HG02759 (cell line): ENCODE results near the gene PEX12.
"Not testable (repeated sequence)": the region's sequence is repeated elsewhere in the genome, so short reads cannot be mapped to it uniquely, and the experiment has no call there.

Experiments
- ATAC-seq: cut with Tn5 transposase; IDR thresholded peaks from one replicate; pipeline ENCODE4 v1.9.1; 2021; ENCODE audit warnings: mild to moderate bottlenecking, moderate library complexity; ENCODE audit not compliant: unreplicated experiment

The PEX12 gene

DNA sequence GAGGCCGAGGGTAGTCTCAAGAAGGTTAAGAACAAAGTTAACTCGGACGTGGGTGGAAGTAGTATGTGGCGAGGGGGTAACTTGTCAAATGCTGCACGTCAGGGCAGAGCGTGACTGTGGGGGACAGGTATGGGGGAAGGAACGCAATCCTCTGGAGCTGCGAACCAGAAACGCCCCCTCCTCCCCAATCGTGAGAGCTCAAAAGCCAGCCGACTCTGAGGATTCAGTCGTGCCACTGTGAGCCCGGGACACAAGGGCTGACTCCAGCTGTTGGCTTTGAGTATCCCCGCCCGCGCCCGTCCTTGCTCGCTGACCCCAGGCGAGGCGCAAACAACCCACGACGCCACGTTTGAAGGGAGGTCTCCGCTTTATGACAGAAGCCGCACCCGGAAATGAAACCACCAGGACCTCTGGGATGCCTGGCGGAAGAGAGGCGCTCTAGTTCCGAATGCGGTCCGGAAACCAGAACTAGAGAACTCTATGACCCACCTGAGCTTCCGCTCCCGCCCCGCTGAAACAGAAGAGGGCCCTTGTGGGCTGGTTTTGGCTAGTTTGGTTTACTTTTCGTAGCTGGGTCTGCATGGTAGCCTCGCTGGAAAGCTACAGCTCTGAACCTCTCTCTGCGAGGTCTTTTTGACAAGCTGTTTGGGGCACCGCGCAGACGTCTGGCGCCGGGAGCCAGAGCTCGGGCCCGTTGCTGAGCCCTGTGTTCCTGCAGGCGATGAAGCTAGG, at the start of gene PEX12:
Gene PEX12 (minus strand): TSS at position 375 of the 732 bp plus-strand sequence. CDS start 550 bp downstream, outside the sequence.
- peak; percentile 96 for ATAC-seq

DNA sequence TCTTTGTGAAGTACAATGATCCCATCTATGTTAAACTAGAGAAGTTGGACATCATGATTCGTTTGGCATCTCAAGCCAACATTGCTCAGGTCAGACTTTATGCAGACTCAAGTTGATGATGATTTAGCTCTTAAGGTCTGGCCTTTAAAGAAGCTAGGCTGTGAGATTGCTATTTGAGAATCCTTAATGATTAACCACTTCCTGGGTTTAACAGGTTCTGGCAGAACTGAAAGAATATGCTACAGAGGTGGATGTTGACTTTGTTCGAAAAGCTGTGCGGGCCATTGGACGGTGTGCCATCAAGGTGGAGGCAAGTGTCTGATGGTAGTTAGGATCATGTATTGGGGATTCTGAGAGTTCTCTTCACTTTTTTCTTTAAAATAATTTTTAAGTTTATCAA, 49.0 kb upstream of the PEX12 start:
- no peak for ATAC-seq

DNA sequence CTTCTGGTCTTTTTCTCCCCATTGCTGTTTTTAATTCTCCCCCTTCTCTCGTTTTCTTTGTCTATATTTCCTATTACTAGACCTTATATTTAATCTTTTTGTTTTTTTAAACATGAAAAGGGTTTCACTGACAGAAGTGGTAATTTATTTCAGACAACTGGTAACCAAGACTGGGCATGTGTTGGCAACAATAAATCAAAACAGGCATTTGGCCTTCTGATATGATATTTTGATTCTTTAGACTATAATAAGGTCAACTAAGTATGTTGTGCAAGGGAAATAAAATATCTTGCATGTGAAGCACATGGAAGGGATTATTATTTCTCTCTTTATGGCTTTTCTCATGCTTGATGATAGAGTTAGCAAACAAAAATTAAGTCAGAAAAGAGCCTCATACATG, 43.4 kb upstream of the PEX12 start:
- ATAC-seq = no peak

DNA sequence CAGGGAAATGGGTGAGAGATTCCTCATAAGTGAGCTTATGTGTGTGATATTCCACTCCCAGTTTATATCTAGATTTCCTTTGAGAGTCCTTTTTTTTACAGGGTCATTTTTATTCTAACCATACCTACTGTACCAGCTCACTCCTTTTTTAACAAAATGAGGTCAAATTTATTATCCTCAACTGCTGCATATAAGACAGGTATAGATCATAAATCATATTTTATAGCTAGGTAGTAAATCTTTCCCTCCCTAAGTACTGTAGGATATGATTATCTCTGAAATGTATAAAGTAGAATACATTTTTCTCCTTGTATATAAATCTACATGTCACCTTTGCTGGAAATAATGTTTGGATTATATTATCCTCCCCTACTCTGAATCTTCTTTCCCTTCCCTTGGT, 40.3 kb upstream of the PEX12 start:
- ATAC-seq = no peak

DNA sequence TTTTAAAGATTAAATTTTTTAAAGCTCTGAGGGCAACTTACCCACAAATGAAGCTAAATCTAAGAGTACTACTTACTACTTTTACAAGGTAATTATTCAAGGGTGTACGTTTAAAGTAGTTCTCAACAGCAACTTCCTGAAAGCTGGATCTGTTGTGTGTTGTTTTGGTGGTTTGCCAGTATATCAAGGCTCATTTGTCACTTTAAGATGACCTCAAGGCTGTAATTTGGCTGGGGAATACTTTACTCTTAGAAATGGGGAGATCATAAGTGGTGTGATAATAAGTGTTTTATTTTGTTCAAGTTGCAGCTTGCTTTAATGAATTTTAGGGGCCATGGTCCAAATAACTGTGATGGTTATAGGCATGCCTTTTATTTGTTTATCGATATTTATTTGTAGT, 39.1 kb upstream of the PEX12 start:
- no peak for ATAC-seq

DNA sequence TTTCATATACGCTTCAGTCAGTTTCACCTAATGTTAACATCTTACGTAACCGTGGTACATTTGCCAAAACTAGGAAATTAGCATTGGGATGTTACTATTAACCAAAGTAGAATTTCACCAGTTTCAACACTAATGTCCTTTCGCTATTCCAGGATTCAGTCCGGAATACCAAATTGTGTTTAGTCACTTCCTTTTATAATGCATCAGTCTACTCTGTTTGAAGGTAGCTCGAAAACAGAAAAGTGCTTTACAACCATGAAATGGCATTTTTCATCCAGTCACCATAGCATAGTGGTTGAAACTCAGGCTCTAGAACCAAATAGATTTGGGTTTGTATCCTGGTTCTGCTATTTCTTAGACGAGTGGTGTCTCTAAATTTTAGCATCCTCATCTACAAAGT, 38.2 kb upstream of the PEX12 start:
- ATAC-seq = no peak

DNA sequence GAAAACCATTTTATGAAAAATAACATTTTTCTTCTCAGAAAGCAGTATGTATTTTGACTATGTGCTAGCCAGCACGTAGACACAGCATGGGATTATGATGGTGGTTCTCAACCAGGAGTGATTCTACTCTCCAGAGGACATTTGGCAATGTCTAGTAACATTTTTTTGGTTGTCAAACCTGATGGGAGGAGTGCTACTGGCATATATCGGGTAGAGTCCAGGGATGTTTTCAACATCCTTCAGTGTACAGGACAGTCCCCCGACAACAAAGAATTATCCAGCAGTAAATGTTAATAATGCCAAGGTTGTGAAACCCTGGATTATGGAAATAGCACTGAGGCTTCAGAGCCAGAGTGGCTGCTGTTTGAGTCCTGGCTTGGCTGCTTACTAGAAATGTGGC, 36.4 kb upstream of the PEX12 start:
- no peak for ATAC-seq

DNA sequence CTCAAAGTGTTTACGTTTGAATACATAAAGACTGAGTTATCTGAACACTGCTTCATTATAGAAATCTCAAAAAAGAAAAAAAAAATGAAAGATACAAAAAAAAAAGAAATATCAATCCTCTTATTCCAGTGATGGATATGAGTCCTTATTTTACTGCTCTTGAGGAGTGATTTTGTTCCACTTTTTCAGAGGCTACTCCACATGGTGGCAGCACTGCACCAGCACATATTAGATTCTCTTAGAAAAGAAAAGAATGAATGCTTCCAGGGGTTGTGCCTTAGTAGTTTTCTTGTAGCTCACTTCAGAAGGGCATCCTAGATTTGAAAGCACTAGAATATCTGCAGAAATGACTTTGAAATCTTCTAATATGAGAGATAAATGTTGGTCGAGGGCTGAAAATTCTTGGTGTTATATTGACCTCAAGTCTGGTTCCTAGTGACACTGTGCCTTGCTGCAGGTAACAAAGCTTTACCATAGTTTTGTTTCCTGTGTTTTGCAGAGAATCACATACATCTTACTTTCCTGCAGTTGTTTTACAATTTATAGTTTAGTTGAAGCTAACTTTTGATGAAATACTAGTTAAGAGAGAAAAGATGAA, 34.7 kb upstream of the PEX12 start:
- no peak for ATAC-seq

DNA sequence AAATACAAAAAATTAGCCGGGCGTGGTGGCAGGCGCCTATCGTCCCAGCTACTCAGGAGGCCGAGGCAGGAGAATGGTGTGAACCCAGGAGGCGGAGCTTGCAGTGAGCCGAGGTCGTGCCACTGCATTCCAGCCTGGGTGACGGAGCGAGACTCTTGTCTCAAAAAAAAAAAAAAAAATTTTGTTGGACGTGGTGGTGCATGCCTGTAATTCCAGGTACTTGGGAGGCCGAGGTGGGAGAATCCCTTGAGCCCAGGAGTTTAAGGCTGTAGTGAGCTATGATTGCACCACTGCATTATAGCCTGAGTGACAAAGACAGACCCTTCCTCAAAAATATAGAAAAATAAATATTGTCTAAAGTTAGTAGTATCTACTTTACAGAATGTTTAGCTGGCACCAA, 32.4 kb upstream of the PEX12 start:
- ATAC-seq = not testable (repeated sequence)

DNA sequence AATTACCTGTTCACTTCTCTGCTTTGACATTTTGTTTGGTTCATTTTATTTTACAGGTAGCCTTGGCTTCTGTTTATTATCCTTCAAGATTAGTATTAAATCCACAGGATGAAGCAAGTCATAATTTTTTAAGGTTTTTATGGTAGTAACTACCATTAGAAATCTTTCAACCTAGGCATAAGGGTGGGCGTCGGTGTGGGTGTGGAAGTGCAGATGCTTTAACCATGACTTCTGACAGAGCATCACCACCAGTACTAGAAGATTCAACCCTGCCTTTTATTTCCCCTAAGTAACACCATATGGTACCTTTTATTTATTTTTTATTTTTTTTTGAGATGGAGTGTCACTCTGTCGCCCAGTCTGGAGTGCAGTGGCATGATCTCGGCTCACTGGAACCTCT, 31.5 kb upstream of the PEX12 start:
- no peak for ATAC-seq

DNA sequence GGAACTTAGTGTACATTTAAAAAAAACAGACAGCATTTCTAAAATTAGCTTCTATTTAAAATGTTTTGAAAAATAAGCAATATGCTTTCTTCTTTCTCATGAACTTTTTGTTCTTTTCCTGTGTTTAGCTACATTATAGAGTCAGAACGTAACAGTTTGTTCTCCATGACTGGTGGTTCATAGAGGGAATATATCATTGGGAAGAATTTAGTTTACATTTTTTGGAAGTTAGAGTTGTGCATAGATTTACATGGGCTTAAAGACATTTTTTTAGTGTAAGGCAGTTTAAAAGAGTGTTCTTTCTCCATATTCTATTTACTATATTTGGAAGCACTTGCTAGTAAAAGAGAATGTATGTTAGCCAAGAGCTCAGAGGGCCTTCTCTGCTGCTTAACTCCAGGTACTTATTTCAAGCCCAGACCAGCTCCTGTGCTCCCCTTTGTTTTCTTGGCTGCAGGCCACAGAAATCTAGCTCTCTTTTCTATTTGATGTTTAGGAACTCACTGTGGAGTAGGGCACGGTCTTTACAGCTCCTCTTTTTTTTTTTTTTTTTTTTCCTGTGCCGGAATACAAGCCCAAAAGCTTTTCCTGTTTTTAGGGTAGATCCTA, 29.0 kb upstream of the PEX12 start:
- no peak for ATAC-seq

DNA sequence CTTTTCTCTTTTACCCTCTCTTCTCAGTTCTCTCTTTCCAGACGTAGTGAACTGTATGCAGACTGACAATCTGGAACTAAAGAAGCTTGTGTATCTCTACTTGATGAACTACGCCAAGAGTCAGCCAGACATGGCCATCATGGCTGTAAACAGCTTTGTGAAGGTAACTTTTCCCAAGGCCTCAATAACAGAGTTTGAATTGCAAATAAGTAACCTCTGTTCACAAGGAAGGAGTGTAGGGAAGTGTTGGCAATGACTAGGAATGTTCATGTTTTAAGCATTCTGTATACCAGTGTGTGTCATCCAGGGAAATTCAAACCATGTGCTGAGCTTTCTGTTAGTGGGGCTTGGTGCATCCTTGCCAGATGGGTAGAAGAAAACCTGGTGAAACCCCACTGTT, 27.3 kb upstream of the PEX12 start:
- ATAC-seq = no peak

DNA sequence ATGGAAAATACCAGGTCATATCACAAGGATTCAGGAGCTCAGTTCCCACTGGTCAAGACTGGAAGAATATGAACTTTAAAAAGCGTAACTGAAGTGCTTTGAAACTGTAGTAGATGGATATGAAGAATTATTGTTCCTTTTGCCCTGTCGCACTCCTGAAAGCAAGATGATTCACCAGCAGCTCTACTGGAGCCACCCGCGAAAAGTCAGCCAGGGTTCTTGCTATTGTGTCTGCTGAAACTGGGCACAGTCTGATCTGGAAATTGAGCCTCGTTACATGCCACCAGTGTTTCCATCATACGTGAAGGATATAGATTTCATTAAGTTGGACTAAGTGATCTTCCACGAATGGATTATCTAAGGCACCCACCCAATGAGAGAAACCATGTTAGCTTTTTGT, 25.3 kb upstream of the PEX12 start:
- no peak for ATAC-seq

DNA sequence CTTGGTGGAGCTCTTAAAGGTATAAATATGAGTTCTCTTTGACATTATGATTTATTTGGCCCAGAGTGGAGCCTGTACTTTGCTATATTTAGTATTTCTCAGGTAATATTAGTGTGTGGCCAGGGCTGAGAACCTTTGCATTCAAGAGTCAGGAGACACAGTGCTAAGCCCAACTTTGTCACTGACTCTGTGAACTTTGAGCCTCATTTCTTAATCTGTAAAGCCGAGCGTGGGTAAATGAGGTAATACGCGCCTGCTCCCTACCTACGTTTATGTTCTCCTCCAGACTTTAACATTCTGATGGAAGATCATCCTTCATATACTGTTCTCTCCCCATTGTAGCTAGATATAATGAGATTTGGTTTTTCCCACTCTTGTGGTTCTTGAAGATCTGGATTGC, 19.2 kb upstream of the PEX12 start:
- ATAC-seq = no peak

DNA sequence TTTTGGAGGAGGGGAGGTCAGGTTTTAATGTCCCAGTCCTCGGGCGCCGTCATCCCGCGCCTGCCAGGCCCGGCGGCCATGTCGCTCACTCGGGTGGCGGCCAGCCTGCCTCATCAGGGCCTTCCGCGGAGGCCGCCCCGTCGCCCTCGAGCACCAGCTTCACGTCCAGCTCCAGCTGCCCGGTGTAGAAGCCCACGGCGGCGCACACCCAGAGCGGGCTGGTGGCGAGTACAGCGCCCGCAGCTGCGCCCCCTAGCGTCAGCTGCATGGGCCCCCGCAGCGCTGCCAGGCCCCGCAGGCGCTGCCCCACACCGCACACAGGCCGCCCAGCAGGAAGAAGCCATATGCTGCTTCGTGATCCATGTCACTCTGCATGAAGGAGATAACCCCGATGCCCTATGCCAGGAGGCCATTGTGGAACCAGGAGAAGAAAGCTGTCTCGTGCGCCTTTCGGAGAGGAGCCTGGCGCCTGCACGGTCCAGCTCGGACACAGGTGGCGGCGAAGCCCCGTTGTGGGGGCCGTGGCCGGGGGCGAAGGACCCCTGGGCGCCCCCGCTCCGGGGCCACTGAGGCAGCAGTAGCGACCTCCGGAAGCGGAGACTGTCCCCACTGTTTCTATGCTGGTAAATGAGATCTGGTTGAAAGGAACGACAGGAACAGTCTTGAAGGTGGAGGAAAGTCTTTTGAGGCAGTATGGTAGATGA, 18.3 kb upstream of the PEX12 start:
- no peak for ATAC-seq

DNA sequence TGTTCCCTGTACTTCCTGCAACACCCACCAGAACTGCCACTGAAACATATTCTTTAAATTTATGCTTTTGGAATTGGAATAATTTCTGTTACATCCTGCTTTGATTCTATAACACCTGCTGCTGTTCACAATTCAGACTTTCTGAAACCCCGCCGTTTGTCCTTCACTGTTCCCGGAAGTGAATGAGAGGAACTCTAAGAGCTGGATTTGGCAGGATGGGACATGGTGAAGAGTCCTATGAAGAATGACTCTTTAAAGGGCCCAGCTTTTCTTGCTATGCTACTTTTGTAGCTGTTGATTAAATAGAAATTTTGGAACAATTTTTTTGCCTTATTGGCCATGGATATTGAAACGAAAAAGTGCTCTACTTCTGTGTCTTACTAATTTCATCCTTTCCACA, 17.7 kb upstream of the PEX12 start:
- no peak for ATAC-seq

DNA sequence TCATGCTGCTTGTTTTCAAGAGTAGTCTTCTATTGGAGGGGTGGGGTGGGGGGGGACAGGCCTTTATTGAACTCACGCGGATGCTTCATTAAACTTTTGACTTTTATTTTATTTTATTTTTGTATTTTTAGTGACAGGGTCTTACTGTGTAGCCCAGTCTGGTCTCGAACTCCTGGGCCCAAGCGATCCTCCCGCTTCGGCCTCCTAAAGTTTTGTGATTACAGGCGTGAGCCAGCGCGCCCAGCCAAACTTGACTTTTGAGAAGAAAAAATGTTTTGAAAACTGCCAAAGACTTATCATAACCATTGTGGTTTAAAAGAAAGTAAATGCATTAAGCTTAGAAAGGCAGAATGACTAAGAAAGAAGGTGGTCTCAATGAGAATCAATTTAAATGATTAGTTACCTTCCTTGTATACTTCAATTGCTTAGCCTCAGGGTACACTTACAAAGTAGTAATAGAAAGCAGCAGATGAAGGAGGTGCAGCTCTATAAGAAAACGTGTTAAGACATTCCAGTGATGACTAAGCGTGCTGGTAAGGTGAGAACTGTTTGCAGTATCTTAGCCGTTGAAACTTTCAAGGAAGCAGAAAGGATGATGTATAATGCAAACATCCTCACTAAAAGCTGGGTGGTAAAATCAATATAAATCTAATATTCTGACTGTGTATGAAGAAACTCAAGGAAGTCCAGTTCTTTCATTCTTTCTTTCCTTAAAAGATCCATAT, 10.0 kb upstream of the PEX12 start:
- no peak for ATAC-seq

DNA sequence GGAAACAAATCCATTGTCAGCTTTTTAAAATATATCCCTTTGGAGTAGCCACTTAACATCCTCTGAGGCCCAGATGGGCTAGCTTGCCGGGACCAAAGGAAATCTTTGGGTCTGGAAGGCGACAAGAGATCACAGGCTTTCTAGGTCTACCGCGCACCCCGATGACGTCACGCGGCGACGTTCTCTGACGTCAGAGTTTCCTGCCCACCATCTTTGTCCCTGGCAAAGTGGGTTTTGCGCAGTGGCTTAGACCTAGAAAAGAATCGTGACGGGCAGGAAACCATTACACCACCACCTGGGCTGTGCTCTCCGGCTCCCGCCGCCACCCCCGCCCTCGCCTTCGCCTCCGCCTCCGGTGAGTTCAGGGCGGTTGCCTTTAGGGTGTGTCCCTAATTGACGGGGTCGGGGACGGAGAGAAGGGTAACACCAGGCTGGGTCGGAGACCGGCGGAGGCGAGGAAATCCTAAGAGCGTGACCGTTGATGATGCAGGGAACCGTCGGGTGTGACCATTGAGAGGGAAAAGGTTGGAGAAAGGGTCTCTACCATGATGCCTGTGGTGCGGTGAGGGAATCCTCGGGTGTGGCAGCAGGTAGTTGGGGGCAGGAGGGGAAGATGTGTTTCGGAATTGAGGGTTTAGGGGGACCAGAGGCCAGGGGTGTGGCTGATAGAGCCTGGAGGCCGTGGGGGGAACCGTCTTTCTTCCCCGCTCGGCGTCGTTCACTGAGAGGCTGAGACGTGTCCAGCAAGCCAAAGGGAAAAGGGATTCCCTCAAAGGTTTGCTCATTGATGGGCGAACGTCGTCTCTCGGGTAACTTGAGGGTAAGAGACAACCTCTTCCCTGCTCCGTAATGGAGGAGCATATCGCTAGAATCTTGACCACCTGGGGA, 8.9 kb upstream of the PEX12 start, which contains the start of gene AP2B1:
Gene AP2B1 (plus strand): TSS at position 249 of the 888 bp plus-strand sequence. CDS start 6,709 bp downstream, outside the sequence.
- ATAC-seq = peak; percentile 86

DNA sequence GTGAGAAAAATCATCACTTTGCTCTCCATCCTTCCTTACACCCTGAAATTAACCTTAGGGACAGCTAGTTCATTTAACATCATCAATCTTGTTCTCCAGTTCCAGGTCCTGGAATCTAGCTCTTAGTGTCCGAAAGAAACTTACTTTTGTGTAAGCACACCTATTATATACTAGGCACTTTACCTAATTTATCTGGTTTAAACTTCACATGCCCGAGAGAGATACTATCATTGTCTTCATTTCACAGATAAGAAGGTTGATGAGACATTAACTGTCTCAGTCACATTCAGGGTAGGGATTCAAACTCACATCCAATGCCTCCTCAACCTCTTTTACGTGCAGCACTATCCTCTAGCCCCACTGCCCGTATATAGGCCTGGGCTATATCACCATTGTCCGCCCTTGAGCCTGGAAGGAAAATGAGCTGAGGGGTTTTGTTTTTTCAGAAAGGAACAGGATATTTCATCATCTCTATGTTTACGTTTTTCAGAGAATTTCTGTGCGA, 8.2 kb upstream of the PEX12 start:
- ATAC-seq = peak; percentile 16

DNA sequence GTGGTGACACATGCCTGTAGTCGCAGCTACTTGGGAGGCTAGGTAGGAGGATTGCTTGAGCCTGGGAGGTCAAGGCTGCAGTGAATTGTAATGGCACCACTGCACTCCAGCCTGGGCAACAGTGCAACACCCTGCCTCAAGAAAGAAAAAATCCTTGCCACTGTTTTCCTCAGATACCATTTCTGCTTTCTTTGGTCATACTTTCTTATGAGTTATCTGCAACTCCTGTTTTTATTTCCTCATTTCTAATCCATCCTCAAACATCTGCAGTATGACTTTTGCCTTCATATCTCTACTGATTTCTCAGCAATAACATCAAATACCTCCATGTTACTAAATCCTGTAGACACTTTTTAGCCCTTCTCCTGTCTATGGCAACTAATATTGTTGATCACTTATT, 5.7 kb upstream of the PEX12 start:
- ATAC-seq = no peak
